Measurements from ENCODE around the gene KIF1B. TPM values are rescaled to one million over a fixed set of nuclear protein-coding genes. Genes with fewer than 3 reads are reported as not detected.

The KIF1B gene
- total RNA-seq, 1 donor from 2014 or later = 7.2 TPM

DNA sequence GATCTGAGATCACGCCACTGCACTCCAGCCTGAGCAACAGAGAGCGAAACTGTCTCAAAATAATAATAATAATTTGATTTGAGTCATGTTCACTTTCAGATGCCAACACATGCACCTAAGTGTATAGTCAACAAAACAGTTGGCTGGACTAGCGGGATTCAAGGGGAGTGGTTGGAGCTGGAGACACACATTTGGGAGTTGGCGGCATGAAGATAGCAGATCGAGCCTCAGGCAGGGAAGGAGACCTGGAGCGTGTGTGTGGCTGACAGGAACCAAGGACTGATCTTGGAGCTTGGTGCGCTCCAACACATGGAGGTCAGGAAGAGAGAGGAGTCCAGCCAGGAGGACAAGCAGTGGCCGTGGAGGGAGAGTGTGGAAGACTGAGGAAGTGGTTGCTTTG is 173.8 kb downstream of the KIF1B start:
- CTCF ChIA-PET = no interaction called here
- Mint-ChIP-seq H3K9me3 (no peaks in the 10 kb centered on the region), H3K27me3 (no peaks in the 10 kb centered on the region), H3K4me3 (no peak overlapping the region), H3K27ac (no peak overlapping the region), H3K4me1 (peaks cover 12% of the 10 kb centered on the region), H3K36me3 (ENCODE audit: low read depth) (no peaks in the 10 kb centered on the region)
- no peak for DNase-seq
- intact Hi-C loops (cut with micrococcal nuclease) = no loop called here
- TF ChIP-seq, protein P1, sequence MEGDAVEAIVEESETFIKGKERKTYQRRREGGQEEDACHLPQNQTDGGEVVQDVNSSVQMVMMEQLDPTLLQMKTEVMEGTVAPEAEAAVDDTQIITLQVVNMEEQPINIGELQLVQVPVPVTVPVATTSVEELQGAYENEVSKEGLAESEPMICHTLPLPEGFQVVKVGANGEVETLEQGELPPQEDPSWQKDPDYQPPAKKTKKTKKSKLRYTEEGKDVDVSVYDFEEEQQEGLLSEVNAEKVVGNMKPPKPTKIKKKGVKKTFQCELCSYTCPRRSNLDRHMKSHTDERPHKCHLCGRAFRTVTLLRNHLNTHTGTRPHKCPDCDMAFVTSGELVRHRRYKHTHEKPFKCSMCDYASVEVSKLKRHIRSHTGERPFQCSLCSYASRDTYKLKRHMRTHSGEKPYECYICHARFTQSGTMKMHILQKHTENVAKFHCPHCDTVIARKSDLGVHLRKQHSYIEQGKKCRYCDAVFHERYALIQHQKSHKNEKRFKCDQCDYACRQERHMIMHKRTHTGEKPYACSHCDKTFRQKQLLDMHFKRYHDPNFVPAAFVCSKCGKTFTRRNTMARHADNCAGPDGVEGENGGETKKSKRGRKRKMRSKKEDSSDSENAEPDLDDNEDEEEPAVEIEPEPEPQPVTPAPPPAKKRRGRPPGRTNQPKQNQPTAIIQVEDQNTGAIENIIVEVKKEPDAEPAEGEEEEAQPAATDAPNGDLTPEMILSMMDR (IDR thresholded peaks at IDR 0.05) = no peak
- ATAC-seq (ENCODE audit: low read depth) = no peak
- POLR2A ChIA-PET = no interaction called here

DNA sequence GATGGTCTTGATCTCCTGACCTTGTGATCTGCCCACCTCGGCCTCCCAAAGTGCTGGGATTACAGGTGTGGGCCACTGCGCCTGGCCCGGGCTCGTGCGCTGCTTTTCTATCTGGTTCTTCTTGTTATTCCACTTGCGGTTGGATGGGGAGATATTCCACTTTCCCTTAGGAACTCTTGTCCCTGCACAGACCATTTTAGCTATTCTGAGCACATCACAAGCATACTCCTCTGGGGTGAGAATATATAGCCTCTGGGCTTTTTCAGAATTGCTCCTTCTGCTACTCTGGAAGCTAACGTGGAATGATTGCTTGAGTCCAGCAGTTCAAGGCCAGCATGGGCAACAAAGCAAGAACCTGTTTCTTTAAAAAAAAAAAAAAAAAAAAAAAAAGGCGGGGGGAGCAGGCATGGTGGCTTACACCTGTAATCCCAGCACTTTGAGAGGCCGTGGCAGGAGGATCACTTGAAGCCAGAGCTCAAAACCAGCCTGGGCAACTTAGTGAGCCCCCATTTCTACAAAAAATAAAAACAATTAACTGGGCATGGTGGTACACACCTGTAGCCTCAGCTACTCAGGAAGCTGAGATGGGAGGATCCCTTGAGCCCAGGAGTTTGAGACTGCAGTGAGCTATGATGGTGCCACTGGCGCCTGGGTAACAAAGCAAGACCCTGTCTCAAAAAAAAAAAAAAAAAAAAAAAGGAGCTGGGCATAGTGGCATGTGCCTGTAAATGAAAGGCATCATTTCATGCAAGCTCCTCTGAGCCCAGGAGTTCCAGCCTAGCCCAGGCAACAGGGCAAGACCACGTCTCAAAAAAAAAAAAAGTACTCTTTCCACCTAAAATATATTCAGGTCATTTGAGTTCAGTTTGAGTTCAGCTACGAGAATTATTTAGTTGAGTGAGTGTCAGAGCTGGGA is 176.6 kb downstream of the KIF1B start:
- Mint-ChIP-seq H3K27me3 (no peaks in the 10 kb centered on the region), H3K9me3 (no peaks in the 10 kb centered on the region), H3K4me3 (no peak overlapping the region), H3K27ac (no peak overlapping the region), H3K36me3 (ENCODE audit: low read depth) (no peaks in the 10 kb centered on the region), H3K4me1 (peaks cover 12% of the 10 kb centered on the region)
- ATAC-seq (ENCODE audit: low read depth) (no peak), DNase-seq (no peak)
- TF ChIP-seq, protein P1 (IDR thresholded peaks at IDR 0.05) = no peak
- intact Hi-C loops (cut with micrococcal nuclease) = no loop called here
- ChIA-PET POLR2A (interaction anchor here (0.6 to 2.5 kb wide), 6 partner anchors 11 to 576 kb away, joined by 3 to 41 read pairs (median 6); partner anchors contain the start of gene PGD), CTCF (interaction anchor here (2.2 kb wide), 1 partner anchor 12 kb away, joined by 9 read pairs; the partner anchor contains the start of gene PGD)

DNA sequence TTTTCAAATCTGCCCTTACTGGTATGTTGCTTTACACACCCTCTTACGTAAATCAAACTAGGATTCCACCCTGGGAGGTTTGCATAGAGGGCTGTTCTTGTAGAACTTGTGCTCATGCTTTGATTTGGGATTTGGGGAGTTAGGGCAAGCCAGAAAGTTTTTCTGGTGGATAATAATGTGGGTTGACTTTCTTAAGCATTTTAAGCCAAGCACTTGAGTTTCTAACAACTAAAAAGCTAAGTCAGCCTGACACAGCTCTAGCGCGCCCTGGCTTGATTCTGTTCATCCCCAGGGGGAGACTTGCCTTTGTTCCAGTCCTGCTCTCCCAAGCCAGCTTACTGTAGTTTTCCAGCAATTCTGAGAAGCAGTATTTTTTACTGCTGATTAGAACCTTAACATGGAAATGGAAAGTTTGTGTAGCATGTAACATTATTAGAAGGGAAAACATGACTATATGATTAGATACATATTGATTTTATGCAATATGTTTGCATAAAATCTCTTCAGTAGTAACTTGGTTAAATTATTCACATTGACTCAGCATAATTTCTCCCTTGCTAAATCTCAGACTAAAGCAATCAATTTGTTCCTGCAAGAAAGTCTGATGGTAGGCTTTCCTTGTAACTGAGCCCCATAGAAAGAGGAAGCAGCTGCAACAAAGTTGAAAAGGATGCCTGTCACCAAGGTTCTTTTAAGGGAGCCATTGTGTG is 177.5 kb downstream of the KIF1B start:
- Mint-ChIP-seq H3K4me3 (no peak overlapping the region), H3K4me1 (peaks cover 12% of the 10 kb centered on the region), H3K9me3 (no peaks in the 10 kb centered on the region), H3K27ac (peak overlapping the region; percentile 71), H3K27me3 (no peaks in the 10 kb centered on the region), H3K36me3 (ENCODE audit: low read depth) (no peaks in the 10 kb centered on the region)
- CTCF ChIA-PET = interaction anchor here (1.1 to 2.2 kb wide), 4 partner anchors 10 to 106 kb away, joined by 3 to 9 read pairs (median 4); partner anchors contain the start of genes CENPS and PGD
- POLR2A ChIA-PET = interaction anchor here (0.9 to 2.5 kb wide), 2 partner anchors 11 to 42 kb away, joined by 6 to 41 read pairs; partner anchors contain the start of genes CENPS and PGD
- TF ChIP-seq, protein P1 (IDR thresholded peaks at IDR 0.05) = no peak
- DNase-seq (no peak), ATAC-seq (ENCODE audit: low read depth) (peak; percentile 79)
- intact Hi-C loops (cut with micrococcal nuclease) = loop anchor here (1.0 kb wide), 1 partner anchor 10 kb away; no protein-coding TSS in a partner anchor

DNA sequence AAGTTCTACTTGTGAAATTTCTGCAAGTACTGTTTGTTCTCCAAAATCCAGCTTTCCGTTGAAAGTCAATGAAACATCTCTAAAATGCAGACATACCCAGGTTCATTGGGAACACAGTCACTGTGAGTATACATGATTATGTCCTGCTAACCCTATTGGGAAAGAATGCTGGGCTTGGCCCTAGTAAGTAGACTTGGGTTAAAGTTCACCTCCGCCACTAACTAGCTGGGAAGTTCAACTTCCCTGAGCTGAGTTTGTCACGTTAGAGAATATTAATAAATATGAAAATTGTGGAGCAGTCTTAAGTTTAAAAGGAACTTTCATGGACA is 178.0 kb downstream of the KIF1B start:
- peak overlapping the region; percentile 71 for H3K27ac Mint-ChIP-seq

More for the DNA sequence above, 178.0 kb downstream of the KIF1B start:
- Mint-ChIP-seq H3K27me3 (no peaks in the 10 kb centered on the region), H3K4me3 (no peak overlapping the region), H3K36me3 (ENCODE audit: low read depth) (no peaks in the 10 kb centered on the region), H3K4me1 (peaks cover 12% of the 10 kb centered on the region), H3K9me3 (no peaks in the 10 kb centered on the region)
- ATAC-seq (ENCODE audit: low read depth) = no peak
- DNase-seq = no peak
- TF ChIP-seq, protein P1 (IDR thresholded peaks at IDR 0.05) = no peak
- ChIA-PET POLR2A (interaction anchor here (0.9 to 2.5 kb wide), 2 partner anchors 10 to 42 kb away, joined by 6 to 41 read pairs; partner anchors contain the start of genes CENPS and PGD), CTCF (interaction anchor here (1.1 to 2.2 kb wide), 4 partner anchors 11 to 106 kb away, joined by 3 to 9 read pairs (median 4); partner anchors contain the start of genes CENPS and PGD)
- intact Hi-C loops (cut with micrococcal nuclease) = loop anchor here (1.0 kb wide), 1 partner anchor 10 kb away; no protein-coding TSS in a partner anchor

Measured in activated B cell treated with CpG ODN at 0.5 μM for 24 hours (primary cell).